K562 (cell line): ENCODE results near the gene CYRIA. TPM values are rescaled to one million over a fixed set of nuclear protein-coding genes. Genes with fewer than 3 reads are reported as not detected.

Experiments used
- HNRNPUL1 ChIP-seq: fragments of 200-400 bp; formaldehyde crosslinking; IDR thresholded peaks from 2 replicates; pipeline ENCODE4 v1.6.1; 2017; ENCODE audit warnings: low read length
- KDM2B ChIP-seq: fragments of 250-450 bp; sonication (Bioruptor Pico); IDR thresholded peaks from 2 replicates; pipeline ENCODE4 v1.8.0; 2021; ENCODE audit warnings: mild to moderate bottlenecking, moderate library complexity
- POLR3G ChIP-seq: IDR thresholded peaks from 2 replicates; pipeline ENCODE4 v1.6.1; 2011; ENCODE audit not compliant: insufficient read length, insufficient replicate concordance; ENCODE audit errors: extremely low read depth
- TAF15 ChIP-seq: fragments of 200-400 bp; formaldehyde crosslinking; IDR thresholded peaks from 2 replicates; pipeline ENCODE4 v1.6.1; 2017; ENCODE audit warnings: mild to moderate bottlenecking, low read depth, low read length, moderate library complexity
- ZNF12 ChIP-seq: sonication (generic); formaldehyde crosslinking; IDR thresholded peaks from 2 replicates; pipeline ENCODE4 v1.4.0; 2020; ENCODE audit warnings: mild to moderate bottlenecking, missing genetic modification reagents
- ZNF316 ChIP-seq: fragments of 450-650 bp; IDR thresholded peaks from 2 replicates; pipeline ENCODE4 v1.6.1; 2016
- ZNF785 ChIP-seq: fragments of 250-450 bp; sonication (Bioruptor Pico); IDR thresholded peaks from 2 replicates; pipeline ENCODE4 v1.4.0; 2020; ENCODE audit warnings: mild to moderate bottlenecking
- polyA plus RNA-seq, 8 experiments: library from polyadenylated mRNA; depleted of rRNA in 4 of 8; stranded (reverse) in 5 of 8; unstranded in 3 of 8; fragments of >200 nt; fragmentation: Nextera tagmentation in 2 of 8; fragmentation: Illumina TruSeq in 1 of 8; extraction: Ambion mirVana in 2 of 8; extraction: Trizol in 1 of 8; gene quantifications; 2 replicates each; pipeline versions ENCODE4 v1.2.1 to v1.2.3, GENCODE V29; 2011 to 2014; ENCODE audit warnings: inconsistent platforms in 1 of 8, missing spikeins in 1 of 8
- total RNA-seq, 7 experiments: library from RNA; depleted of rRNA in 6 of 7; stranded (reverse); fragments of >200 nt in 6 of 7; fragmentation: Illumina TruSeq in 2 of 7; extraction: Trizol in 2 of 7; gene quantifications; 2 replicates each; pipeline versions ENCODE4 v1.2.1 to v1.2.3, GENCODE V29; 2011 to 2021; ENCODE audit warnings: low replicate concordance in 1 of 7
- TF ChIP-seq, protein P1 (sequence below), 2 experiments: fragments of 450-650 bp in 1 of 2; sonication (generic) in 1 of 2; formaldehyde crosslinking in 1 of 2; IDR thresholded peaks; 2 replicates each; pipeline versions ENCODE4 v1.7.1 to v1.9.0; 2016 to 2022; ENCODE audit warnings: inconsistent platforms in 1 of 2, mild to moderate bottlenecking in 1 of 2, missing genetic modification reagents in 1 of 2
- TF ChIP-seq, protein P2 (sequence below), 2 experiments: fragments of 450-650 bp; IDR thresholded peaks; 2 replicates each; pipeline ENCODE4 v1.6.1; 2016
- TF ChIP-seq, protein P3 (sequence below): fragments of 450-650 bp; formaldehyde crosslinking; IDR thresholded peaks from 2 replicates; pipeline ENCODE4 v1.4.0; 2020; ENCODE audit warnings: mild to moderate bottlenecking, mixed read lengths
- TF ChIP-seq, protein P4 (sequence below): fragments of 250-450 bp; sonication (Bioruptor Pico); IDR thresholded peaks from 2 replicates; pipeline ENCODE4 v1.5.0; 2022; ENCODE audit warnings: mild to moderate bottlenecking

CYRIA gene
- total and polyA plus RNA-seq, 9 of the 15 experiments (the other 6 are each of a cell fraction or from before 2014, with no cell fraction given): 0.84 to 5.6 (median 3.0) TPM

DNA sequence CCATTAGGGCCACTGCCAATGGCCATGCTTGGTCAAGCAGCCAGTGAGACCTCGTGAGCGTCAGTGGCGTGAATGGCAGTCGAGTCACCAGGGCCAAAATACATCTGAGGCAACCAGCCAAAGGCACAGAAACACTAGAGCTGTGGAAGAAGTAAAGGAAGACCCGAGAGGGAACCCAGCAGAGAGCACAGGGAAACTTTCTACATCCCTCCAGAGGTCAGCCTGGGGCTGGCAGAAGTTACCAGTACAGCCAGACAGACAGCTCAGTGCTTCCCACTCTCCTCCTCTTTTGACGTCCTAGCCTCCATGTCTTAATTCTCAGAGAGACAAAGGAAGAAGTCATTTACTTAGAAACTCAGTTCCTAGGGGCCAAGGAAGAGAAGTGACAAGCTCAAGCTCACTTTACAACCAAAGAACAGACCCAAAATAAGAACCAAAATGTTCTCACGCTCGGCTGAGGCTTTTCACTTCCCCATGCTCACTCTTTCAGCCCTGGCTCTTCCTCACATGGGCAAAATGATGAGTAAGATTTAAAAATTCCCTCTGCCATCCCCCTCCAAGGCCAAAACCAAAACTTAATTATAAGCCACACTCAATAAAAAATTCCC is 8.7 kb downstream of the CYRIA start (continued):
- TF ChIP-seq, protein P1, sequence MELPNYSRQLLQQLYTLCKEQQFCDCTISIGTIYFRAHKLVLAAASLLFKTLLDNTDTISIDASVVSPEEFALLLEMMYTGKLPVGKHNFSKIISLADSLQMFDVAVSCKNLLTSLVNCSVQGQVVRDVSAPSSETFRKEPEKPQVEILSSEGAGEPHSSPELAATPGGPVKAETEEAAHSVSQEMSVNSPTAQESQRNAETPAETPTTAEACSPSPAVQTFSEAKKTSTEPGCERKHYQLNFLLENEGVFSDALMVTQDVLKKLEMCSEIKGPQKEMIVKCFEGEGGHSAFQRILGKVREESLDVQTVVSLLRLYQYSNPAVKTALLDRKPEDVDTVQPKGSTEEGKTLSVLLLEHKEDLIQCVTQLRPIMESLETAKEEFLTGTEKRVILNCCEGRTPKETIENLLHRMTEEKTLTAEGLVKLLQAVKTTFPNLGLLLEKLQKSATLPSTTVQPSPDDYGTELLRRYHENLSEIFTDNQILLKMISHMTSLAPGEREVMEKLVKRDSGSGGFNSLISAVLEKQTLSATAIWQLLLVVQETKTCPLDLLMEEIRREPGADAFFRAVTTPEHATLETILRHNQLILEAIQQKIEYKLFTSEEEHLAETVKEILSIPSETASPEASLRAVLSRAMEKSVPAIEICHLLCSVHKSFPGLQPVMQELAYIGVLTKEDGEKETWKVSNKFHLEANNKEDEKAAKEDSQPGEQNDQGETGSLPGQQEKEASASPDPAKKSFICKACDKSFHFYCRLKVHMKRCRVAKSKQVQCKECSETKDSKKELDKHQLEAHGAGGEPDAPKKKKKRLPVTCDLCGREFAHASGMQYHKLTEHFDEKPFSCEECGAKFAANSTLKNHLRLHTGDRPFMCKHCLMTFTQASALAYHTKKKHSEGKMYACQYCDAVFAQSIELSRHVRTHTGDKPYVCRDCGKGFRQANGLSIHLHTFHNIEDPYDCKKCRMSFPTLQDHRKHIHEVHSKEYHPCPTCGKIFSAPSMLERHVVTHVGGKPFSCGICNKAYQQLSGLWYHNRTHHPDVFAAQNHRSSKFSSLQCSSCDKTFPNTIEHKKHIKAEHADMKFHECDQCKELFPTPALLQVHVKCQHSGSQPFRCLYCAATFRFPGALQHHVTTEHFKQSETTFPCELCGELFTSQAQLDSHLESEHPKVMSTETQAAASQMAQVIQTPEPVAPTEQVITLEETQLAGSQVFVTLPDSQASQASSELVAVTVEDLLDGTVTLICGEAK (IDR thresholded peaks at IDR 0.05): no peak
- TF ChIP-seq, protein P1 (CRISPR knock-in tag; IDR thresholded peaks at IDR 0.05): no peak
- TF ChIP-seq ZNF316: no peak
- TF ChIP-seq KDM2B (CRISPR knock-in tag): no peak
- TF ChIP-seq TAF15: no peak
- TF ChIP-seq ZNF785: no peak
- TF ChIP-seq, protein P2, sequence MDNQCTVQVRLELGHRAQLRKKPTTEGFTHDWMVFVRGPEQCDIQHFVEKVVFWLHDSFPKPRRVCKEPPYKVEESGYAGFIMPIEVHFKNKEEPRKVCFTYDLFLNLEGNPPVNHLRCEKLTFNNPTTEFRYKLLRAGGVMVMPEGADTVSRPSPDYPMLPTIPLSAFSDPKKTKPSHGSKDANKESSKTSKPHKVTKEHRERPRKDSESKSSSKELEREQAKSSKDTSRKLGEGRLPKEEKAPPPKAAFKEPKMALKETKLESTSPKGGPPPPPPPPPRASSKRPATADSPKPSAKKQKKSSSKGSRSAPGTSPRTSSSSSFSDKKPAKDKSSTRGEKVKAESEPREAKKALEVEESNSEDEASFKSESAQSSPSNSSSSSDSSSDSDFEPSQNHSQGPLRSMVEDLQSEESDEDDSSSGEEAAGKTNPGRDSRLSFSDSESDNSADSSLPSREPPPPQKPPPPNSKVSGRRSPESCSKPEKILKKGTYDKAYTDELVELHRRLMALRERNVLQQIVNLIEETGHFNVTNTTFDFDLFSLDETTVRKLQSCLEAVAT (IDR thresholded peaks at IDR 0.05): no peak
- TF ChIP-seq HNRNPUL1: no peak
- TF ChIP-seq, protein P3, sequence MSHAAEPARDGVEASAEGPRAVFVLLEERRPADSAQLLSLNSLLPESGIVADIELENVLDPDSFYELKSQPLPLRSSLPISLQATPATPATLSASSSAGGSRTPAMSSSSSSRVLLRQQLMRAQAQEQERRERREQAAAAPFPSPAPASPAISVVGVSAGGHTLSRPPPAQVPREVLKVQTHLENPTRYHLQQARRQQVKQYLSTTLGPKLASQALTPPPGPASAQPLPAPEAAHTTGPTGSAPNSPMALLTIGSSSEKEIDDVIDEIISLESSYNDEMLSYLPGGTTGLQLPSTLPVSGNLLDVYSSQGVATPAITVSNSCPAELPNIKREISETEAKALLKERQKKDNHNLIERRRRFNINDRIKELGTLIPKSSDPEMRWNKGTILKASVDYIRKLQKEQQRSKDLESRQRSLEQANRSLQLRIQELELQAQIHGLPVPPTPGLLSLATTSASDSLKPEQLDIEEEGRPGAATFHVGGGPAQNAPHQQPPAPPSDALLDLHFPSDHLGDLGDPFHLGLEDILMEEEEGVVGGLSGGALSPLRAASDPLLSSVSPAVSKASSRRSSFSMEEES (CRISPR knock-in tag): no peak
- TF ChIP-seq, protein P4, sequence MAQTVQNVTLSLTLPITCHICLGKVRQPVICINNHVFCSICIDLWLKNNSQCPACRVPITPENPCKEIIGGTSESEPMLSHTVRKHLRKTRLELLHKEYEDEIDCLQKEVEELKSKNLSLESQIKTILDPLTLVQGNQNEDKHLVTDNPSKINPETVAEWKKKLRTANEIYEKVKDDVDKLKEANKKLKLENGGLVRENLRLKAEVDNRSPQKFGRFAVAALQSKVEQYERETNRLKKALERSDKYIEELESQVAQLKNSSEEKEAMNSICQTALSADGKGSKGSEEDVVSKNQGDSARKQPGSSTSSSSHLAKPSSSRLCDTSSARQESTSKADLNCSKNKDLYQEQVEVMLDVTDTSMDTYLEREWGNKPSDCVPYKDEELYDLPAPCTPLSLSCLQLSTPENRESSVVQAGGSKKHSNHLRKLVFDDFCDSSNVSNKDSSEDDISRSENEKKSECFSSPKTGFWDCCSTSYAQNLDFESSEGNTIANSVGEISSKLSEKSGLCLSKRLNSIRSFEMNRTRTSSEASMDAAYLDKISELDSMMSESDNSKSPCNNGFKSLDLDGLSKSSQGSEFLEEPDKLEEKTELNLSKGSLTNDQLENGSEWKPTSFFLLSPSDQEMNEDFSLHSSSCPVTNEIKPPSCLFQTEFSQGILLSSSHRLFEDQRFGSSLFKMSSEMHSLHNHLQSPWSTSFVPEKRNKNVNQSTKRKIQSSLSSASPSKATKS (CRISPR knock-in tag): no peak
- no peak for TF ChIP-seq ZNF12
- TF ChIP-seq POLR3G: no peak
